ENCODE data around the gene MPDZ.

MPDZ gene

DNA sequence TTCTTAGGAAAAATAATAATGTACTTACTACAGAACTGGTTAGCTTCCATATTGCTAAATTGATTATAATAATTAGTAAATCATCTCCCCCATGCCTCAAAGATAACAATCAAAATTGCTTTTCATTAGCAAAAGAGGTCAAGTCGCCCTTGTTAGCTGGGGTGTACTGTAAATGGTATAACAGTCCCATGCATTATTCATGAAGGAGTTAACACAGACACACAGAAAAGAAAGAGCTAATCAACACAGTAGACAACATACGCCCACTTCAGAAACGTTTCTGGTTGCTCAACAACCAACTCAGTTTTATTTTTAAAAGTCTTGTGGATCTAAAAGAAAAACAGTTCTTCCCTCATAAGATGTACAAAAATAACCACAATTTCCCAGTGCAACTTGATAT is 100.2 kb downstream of the MPDZ start:
- DNase-seq = no peak

DNA sequence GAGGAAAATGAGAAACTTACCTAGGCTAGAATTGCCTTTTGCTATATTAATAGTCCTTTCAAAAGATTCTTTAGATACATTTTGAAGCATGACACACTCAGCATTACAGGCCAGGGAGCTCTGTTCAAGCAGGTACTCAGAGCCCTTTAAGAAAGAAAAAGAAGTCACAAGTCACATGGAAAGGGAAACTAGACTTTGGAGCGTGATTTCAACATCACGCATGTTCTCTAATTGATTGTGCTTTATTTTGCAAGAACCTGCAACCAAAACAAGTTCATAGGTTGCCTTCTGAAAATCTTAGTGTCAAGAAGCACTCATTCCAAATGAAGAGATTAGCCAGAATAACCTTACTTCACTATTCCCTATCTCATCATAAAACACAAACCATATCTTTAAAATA is 103.8 kb downstream of the MPDZ start:
- DNase-seq = no peak

DNA sequence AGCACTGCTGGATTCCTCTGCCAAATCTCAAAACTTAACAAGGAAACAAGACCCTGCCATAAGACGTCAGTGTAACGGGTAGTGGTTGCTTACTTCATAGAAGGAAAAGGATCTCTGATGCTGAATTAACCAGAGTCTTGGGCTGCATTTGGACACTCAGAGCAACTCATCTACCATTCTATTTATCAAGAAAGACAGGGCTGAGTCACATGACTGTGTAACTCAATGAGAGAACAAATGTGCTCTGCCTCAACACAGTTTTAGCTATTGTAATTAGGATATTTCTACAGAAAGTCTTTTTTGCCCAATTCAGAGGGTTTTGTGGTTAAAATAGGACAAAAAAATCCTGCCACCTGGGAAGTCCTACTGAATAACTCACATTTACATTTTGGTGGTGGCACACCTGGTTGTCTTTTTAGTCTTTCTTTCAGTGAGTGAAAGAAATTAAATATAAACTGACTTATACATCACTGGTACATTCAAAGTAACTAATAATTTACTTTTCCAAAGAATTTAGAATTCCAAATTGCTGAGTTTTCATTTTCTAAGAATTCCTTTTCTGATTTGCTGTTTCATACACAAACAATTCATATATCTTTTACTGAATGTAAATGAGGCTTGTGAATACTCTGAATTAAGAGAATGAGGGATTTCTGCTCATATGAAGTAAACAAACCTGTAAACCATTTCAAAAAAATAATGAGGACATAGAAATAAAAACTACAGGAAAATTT is 104.4 kb downstream of the MPDZ start:
- DNase-seq = no peak

DNA sequence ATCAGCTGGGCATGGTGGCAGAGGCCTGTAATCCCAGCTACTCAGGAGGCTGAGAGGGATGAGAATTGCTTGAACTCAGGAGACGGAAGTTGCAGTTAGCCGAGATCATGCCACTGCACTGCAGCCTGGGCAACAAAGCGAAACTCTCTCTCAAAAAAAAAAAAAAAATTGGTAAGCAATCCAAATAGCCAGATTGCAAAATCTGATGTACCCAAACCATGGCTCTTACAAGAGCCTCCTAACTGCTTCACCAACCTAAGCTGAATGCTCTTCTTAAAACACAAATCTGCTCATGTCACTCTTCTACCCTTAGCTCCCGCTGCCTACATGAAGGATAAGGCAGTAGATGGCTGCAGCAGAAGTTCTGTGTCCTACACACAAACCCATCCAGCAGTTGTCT is 105.9 kb downstream of the MPDZ start:
- no peak for DNase-seq

DNA sequence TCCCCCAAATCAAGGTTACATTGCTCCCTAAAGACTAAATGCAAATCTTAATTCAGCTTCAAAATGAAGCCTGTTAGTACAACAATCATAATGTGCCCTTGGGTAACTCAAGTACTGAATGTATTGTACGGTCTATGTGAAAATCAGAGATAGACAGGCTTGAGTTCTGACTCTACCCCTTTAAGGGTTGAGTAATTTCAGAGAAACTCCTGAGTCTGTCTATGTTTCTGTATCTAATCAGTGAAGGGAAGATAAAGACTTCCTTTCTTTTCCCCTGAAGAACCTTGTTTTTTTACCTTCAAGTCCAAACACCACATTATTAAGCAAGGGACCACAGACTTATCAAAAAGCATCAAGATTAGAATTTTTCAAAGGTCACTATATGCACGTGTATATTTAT is 108.2 kb downstream of the MPDZ start:
- no peak for DNase-seq

DNA sequence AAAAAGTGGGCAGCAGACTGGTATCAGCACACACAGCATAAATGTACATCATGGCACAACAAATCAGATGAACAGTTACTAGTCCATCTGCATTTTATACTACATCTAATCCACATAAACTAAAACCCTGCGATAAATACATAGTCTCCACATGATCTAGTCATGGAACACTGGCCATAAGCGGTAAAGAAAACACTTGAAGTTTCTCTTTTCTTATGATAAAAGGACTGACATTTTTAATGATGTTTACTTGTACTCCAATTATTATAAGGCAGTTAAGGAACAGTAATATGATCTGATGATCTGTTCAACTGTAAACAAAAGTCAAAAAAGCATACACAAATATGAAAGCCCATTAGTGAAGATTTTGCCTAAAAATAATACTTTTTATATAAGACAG is 112.5 kb downstream of the MPDZ start:
- DNase-seq = no peak

DNA sequence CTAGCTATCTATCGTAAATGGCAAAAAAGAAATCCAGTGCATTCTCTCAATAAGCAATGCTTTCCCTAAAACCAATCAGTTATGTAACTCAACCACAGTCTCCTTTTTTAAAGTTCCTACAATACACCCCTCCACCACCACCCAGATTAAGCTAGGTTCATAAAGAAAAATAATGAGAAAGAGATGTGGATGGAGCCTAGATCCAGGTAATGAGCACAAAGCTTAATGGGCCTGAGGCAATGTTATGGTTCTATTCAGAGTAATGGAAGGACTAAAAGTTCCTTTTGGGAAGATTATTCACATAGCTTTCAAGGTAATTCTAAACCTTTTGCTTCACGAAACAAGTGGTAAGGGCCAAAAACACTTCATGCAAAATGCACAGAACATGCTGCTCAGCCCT is 113.5 kb downstream of the MPDZ start:
- no peak for DNase-seq

DNA sequence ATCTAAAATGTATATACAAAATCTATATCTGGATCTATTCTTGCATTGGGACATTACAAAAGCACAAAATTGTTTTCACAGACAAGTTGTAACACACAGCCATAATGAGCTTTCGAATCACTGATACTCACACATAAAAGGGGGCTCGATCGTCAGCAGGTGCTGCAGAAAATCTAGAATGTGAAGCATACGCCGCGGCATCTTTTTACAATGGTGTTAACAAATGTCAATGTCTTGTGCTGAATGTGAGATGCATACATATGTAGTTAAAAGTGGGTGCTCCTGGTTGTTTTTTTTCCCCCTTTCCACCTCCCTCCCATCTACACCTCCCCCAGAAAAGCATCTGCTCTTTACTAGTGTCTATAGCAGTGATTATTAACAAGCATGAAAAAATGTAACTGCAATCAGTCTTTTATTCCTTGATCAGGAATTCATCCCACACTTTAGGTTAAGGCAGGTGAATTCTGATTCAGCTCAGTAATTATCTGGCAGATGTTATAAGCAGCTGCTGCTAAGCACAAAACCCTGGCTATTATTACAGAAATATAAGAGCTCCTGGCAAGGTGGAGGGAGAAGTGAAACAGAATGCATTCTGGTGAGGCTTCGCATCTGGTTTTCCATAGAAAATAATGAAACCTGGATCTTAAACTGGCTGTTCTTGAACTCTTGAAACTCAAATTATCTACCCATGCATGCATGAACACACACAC is 114.1 kb downstream of the MPDZ start:
- no peak for DNase-seq

DNA sequence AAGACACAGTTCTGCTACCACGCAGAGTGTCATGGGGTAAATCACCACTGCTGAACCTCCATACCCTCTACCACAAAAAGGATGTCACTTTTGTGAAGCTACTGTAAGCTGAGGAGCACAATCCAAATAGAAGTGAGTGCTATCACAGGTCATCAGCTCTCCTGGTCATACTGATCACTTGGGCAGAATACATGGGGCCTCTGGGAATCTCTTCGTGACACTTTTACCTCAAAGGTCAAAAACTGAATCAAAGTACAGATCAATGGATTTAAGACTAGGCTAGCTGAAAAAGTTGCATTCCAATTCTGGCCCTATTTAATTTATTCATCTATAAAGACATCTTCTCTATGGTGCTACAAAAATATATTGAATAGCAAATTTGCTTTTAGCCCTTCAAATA is 115.5 kb downstream of the MPDZ start:
- DNase-seq = no peak

DNA sequence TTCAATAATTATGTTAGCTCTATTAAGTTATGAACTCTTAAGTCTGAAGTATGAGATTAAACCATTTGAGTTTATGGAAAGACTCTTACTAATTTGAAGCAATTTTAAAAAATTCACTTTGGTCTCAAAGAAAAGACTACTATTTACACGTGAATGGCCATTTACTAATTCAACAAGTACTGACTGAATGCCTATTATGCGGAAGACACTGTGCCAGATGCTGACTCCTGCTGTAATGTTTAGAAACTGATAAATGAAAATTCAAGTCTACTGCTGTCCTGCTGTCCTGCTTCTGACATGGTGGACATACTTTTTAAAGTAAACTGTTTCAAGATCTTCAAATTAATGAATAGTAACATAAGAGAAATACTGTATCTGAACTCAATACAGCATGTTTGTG is 116.2 kb downstream of the MPDZ start:
- no peak for DNase-seq

DNA sequence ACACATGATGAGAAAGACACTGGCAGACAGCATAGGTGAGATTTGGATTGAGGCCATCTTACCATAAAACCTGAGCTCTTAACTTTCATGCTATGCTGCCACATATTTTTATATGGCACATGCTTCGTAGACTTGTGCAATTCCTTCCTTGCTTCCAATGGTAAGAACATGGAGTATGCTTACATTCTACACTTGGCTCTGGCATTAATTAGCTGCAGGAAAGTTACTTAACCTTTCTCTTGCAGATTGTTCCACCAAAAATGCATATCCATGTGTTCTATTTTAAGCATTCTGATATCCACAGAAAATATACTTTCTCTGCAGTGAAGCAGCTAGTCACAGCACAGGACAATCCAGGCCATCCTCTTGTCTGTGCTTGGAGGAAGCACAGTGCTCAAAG is 119.4 kb downstream of the MPDZ start:
- DNase-seq = no peak

DNA sequence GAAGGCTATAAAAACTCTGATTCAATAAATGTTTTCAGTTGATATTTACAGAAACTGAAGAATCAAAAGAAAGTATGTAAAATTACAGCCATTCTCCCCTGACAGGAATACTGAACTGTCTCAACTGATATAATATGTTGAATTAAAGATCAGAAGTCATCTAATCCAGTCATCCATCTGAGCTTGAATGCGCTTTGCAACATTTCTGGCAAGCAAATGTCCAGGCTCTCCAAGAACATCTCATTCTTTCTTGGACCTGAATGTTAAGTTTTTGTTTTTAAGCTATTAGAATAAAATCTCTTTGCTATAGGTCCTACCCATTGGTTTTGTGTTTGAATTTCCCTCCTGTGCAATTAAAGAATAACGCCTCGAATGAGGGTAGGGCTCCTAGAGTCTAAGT is 120.5 kb downstream of the MPDZ start:
- DNase-seq = no peak

DNA sequence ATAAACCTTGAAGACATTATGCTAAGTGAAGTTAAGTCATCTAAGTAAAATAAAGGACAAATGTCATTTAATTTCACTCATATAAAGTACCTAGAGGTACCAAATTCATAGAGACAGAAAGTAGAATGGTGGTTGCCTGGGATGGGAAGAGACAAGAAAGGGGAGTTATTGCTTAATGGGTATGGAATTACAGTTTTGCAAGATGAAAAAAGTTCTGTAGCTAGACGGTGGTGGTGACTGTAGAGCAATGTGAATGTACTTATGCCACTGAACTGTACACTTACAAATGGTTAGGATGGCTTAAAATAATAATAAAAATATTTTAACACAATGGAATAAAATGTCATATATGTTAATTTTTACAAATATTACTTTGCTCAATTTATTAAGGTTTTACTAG is 128.0 kb downstream of the MPDZ start:
- no peak for DNase-seq

DNA sequence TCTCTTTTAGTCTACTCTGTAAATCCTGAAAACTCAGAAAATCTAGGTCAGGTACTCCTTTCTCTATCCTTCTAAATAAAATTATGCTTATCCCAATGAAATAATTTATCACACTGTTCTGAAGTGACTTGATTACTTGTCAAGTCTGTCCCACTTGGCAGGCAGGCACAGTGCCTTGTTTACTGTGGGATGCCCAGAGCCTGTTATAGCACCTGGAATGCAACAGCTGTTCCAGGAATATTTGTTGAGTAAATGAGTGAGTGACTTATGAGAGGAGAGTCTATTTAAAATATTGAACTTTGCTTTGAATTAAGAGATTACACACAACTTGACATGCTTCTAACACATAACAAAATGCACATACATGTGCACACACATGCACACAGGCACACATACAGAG is 130.0 kb downstream of the MPDZ start:
- no peak for DNase-seq

DNA sequence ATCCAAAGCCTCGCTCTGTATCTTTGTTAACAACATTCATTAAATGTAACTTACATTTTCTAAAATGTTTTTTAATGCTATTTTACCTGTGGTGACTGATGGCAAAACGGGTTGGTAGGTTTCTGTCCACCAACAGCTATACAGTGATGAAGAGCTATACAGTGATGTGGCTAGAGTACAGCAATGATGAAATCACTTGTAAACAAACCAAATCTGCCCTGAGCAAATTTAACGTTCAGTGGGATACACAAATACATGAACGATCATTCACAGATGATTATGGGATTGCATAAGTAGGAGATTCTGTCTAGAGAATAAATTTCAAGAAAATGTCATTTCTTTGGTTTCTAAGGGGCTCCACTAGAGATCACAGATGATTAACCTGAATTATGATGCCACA is 132.7 kb downstream of the MPDZ start:
- no peak for DNase-seq

DNA sequence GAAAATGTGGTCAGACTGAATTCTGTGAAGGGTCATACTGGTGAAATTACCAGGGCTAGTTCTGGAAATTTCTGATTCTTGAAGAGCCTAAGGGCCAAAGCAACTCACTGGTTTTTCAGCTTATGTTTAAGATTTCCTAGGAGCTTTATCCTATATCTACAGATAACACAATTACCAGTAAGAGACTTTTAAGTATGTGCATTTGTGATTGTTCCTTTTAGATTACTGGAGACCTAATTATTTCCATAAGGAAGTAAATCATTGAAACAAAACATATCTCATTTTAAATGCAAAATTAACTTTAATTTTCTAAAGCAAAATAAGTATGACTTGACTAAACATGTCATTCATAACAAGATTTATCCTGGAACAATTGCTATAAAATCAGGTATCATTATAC is 134.2 kb downstream of the MPDZ start:
- DNase-seq = no peak

DNA sequence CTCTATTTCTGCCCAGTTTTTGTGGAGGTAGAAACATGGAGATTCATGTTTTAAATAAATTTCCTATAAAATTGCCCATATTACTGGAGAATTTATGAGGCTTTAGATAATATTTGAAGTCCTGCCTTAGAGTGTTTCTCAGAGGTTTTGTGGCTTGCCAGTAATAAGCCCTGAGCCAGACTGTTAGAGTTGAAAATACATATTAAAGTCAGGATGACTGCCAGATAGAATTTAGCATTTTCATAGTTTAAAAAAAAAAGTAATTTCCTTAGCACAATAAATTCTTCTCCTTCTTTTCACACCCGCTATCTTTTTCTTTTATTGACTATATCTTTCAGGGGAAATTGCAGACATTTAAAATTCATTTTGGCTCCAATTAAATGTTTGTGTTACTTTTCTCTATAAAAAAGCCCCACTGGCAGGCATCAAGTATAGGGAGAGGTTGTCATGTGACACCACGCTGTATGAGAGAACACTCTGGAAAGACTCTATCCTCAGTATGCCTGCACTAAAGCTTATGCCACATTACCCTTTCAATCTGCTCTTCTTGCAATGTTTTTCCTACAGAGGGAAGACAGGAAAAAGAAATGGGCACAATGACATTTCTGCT is 135.2 kb downstream of the MPDZ start:
- DNase-seq = no peak

DNA sequence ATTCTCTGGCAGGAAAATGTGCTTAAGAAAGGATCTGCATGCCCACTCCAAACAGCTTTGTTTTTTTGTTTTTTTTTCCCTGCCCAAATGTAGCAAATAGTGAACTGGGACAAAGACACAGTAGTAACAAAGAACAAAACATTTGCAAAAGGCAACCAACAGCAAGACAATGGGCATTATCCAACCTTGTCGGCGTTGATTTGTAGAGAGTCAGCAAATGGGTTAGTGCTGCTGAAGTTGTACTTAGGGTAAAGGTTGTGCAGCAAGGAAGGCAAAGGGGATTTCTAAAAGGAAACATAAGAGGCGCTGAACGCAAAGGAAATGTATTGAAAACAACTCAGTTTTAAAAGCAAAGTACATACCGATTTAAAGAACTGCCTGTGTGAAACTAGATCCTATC is 136.2 kb downstream of the MPDZ start:
- DNase-seq = no peak

DNA sequence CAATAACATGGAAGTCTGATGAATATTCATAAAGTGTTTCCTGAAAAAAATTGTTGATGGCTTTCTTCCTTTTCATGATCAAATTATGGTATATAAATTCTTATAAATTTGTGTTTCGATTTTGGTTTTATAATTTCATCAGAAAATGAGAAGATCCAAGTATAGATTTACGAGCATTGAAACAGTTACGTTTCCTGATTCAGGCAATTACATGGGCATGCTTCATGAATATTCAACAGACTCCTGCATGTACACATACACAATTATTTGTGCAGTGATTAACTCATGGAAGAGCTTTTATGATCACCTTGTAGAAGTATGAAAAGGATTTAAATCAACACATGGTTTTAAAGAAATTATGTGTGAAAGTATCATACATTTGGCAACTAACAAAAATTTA is 136.7 kb downstream of the MPDZ start:
- DNase-seq = no peak

DNA sequence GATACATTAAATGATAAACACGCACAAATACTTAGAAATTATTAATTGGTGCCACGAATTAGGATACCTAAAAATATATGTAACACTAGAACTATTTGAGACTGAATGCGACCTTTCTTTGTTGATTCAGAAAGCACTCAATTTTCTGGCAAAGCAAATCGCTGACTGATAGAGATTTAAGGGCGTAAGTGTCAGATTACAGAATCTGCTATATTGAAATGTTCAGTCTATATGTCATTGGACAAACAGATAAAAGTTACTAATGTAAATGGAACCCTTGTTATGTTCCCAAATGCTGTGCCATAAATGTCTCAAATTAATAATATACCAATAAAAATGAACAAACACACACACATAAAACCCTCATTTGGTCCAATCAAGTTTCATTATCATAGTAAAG is 137.9 kb downstream of the MPDZ start:
- DNase-seq = no peak

DNA sequence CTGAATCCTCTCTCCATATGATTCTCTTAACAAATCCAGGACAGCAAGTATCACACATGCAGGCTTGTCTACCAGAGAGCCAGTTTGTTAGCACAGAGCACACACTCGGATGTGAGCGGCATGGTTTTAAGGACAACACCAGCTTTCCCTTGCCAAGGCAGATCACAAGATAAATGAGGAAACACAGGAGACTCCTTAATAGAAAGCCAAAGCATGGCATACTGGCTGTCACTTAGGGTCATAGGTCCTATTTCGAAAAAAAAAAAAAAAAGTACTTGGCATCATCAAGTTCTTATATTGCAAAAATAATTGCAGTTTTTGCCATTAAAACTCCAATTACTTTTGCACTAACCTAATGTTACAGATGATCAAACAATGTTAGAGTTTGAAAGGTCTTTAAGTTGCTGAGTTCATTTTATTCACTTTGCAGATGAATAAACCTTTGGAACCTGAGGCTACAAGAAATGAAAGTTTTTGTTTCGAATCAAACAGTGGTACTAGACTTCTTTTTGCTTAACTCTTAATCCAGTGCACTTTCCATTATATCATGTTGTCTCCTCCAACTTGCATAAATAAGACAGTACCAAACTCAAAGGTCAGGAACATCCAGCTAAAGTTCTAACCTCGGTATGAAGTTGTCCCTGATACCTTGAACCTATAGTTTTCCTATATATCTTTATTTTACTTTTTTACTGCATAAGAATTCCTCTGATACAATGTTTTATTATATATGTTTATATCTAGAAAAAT is 138.5 kb downstream of the MPDZ start:
- DNase-seq = no peak

DNA sequence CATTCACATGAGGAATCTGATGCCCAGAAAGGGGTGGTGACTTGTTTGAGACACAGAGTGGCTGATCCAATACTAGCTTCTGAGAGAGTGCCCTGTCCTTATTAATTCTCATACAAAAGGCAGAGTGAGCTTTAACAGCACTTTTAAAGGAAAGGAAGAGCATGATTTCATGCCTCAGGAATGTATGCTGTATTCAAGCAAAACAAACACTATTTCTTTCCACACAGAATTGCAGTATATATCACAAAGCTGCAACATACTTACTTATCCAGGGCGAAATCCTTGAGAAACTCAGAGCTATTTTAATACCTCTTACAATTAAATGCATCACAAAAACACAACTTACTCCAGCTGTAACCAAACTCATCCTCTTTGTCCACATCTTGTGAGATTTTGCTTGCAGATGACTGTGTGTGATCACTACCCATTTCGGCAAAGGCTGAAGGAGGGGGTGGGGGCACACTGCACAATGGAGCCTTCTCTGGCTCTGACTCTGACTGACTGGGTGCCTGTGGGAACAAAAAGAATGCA is 139.8 kb downstream of the MPDZ start:
- DNase-seq = no peak

DNA sequence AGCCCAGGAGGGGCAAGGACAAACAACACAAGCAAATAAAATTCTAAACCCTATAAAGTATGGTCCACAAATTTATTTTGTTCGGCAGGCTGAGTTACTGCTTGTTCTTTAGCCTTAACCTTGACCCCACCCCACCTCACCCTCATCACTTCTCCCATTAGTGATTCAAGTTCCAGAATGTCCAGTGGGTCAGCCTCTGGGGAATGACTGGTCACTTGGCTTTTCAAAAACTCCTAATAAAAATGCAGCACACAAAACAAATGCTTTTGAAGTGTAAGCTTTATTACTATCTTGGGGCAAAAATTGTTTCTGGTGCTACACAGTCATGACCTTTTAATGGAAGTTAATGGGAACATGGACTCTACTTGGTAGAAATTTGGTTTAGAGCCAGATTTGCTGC is 142.1 kb downstream of the MPDZ start:
- no peak for DNase-seq

DNA sequence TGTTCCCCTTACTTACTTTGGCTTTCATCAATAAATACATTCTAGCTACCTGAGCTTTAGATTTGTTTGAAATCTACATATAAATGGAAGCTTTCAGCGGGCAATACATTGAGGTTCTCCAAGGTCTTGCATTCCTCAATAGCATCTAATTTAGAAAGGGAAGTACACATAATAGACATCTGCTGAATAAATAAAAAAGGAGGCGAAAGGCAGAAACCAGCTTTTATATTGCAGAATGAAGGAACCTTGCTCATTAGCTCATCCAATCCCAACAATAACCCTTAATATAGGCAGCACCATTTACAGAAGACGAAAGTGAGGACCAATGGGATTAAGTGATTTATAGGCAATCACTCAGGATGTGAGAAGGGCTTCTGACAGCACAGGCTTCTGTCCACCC is 147.5 kb downstream of the MPDZ start:
- no peak for DNase-seq
